GM19328 (cell line): ENCODE measurements around the gene YES1.

Experiments
- ATAC-seq: cut with Tn5 transposase; IDR thresholded peaks from one replicate; pipeline ENCODE4 v1.9.1; 2021; ENCODE audit warnings: mild to moderate bottlenecking, moderate library complexity; ENCODE audit not compliant: unreplicated experiment

YES1 gene

GRCh38 chr18:811892-812375 lies at the start of gene YES1:
YES1 (minus strand) TSS chr18:812242; CDS start chr18:756827, 55,415 bp downstream.
- ATAC-seq: peak; percentile 52

GRCh38 chr18:857986-858385 lies 45.9 kb upstream of the YES1 start:
- ATAC-seq: no peak

- ATAC-seq: no peak
Measured at GRCh38 chr18:853471-853870, 41.4 kb upstream of the YES1 start.

GRCh38 chr18:850960-851359 lies 38.9 kb upstream of the YES1 start:
- no peak for ATAC-seq

GRCh38 chr18:849021-849420 lies 37.0 kb upstream of the YES1 start:
- ATAC-seq: no peak

GRCh38 chr18:848062-848861 lies 36.2 kb upstream of the YES1 start:
- no peak for ATAC-seq

GRCh38 chr18:845152-845819 lies 33.2 kb upstream of the YES1 start:
- no peak for ATAC-seq

GRCh38 chr18:841647-842370 lies 29.8 kb upstream of the YES1 start:
- no peak for ATAC-seq

- no peak for ATAC-seq
Measured at GRCh38 chr18:840516-840915, 28.5 kb upstream of the YES1 start.

- ATAC-seq: no peak
Measured at GRCh38 chr18:840023-840408, 28.0 kb upstream of the YES1 start.

- ATAC-seq: peak; percentile 99
Measured at GRCh38 chr18:839224-840022, 27.4 kb upstream of the YES1 start.

- no peak for ATAC-seq
Measured at GRCh38 chr18:837922-838321, 25.9 kb upstream of the YES1 start.

- no peak for ATAC-seq
Measured at GRCh38 chr18:834082-834720, 22.2 kb upstream of the YES1 start.

- ATAC-seq: no peak
Measured at GRCh38 chr18:833197-833596, 21.2 kb upstream of the YES1 start.

- ATAC-seq: no peak
Measured at GRCh38 chr18:832085-832681, 20.1 kb upstream of the YES1 start.

- no peak for ATAC-seq
Measured at GRCh38 chr18:830315-830901, 18.4 kb upstream of the YES1 start.

- no peak for ATAC-seq
Measured at GRCh38 chr18:829432-829831, 17.4 kb upstream of the YES1 start.

- ATAC-seq: no peak
Measured at GRCh38 chr18:827093-827677, 15.1 kb upstream of the YES1 start.

- ATAC-seq: no peak
Measured at GRCh38 chr18:825891-826585, 14.0 kb upstream of the YES1 start.
